WTC11 (cell line): ENCODE data around the gene ROMO1. TPM values are rescaled to one million over a fixed set of nuclear protein-coding genes. Genes with fewer than 3 reads are reported as not detected.

Source experiments
- ATAC-seq: fragments of 200-7000 bp; cut with Tn5 transposase; 2 replicates; pipeline ENCODE4 v1.10.0; 2021; ENCODE audit warnings: mild to moderate bottlenecking, moderate library complexity
- CTCF ChIA-PET: fragments of 300-600 bp; sonication (Branson Sonifier 250); formaldehyde crosslinking; loops from one replicate; lab custom pipeline; 2021; ENCODE audit warnings: antibody characterized with exemption; lab: Charles Lee
- POLR2A ChIA-PET: fragments of 350-600 bp; sonication (Branson Sonifier 250); formaldehyde crosslinking; loops from one replicate; lab custom pipeline; 2021; ENCODE audit warnings: antibody characterized with exemption; lab: Charles Lee
- DNase-seq: peaks from one replicate; pipeline ENCODE4 v3.0.0; 2021; ENCODE audit warnings: low spot score
- H3K27ac Mint-ChIP-seq: 2 replicates; pipeline ENCODE4 v1.8.0; 2021; ENCODE audit warnings: mixed read lengths
- H3K27me3 Mint-ChIP-seq: 2 replicates; pipeline ENCODE4 v1.8.0; 2021; ENCODE audit warnings: low read depth, mild to moderate bottlenecking, moderate library complexity, mixed read lengths
- H3K36me3 Mint-ChIP-seq: 2 replicates; pipeline ENCODE4 v1.8.0; 2021; ENCODE audit warnings: mixed read lengths
- H3K4me1 Mint-ChIP-seq: 2 replicates; pipeline ENCODE4 v1.8.0; 2022; ENCODE audit warnings: mixed read lengths
- H3K4me3 Mint-ChIP-seq: 2 replicates; pipeline ENCODE4 v1.8.0; 2021; ENCODE audit warnings: mild to moderate bottlenecking, moderate library complexity, mixed read lengths
- H3K9me3 Mint-ChIP-seq: 2 replicates; pipeline ENCODE4 v1.8.0; 2021; ENCODE audit warnings: mixed read lengths
- CREM ChIP-seq: sonication (generic); formaldehyde crosslinking; IDR thresholded peaks from 2 replicates; pipeline ENCODE4 v1.8.1; 2022; ENCODE audit warnings: mild to moderate bottlenecking, missing genetic modification reagents, moderate library complexity
- MAX ChIP-seq: sonication (generic); formaldehyde crosslinking; IDR thresholded peaks from 2 replicates; pipeline ENCODE4 v1.8.0; 2022; ENCODE audit warnings: mild to moderate bottlenecking, missing genetic modification reagents
- MYBL2 ChIP-seq: sonication (generic); formaldehyde crosslinking; IDR thresholded peaks from 2 replicates; pipeline ENCODE4 v1.8.1; 2023; ENCODE audit warnings: mild to moderate bottlenecking, moderate library complexity, missing genetic modification reagents
- SMAD3 ChIP-seq: sonication (generic); formaldehyde crosslinking; IDR thresholded peaks from 2 replicates; pipeline ENCODE4 v1.8.0; 2022; ENCODE audit warnings: missing genetic modification reagents, mild to moderate bottlenecking, borderline replicate concordance
- STAT6 ChIP-seq: sonication (generic); formaldehyde crosslinking; conservative IDR thresholded peaks from 2 replicates; pipeline ENCODE4 v1.8.1; 2023; ENCODE audit warnings: mild to moderate bottlenecking, low read depth, missing genetic modification reagents, moderate library complexity
- ZNF138 ChIP-seq: sonication (generic); formaldehyde crosslinking; conservative IDR thresholded peaks from 2 replicates; pipeline ENCODE4 v1.8.1; 2022; ENCODE audit warnings: mild to moderate bottlenecking, moderate library complexity, missing genetic modification reagents
- ZNF396 ChIP-seq: fragments of 250-450 bp; sonication (Bioruptor Pico); IDR thresholded peaks from 2 replicates; pipeline ENCODE4 v1.8.0; 2021; ENCODE audit warnings: mild to moderate bottlenecking, moderate library complexity, borderline replicate concordance
- ZSCAN18 ChIP-seq: fragments of 250-450 bp; sonication (Bioruptor Pico); IDR thresholded peaks from 2 replicates; pipeline ENCODE4 v2.1.2; 2022; ENCODE audit warnings: mild to moderate bottlenecking, moderate library complexity
- total RNA-seq: library from RNA; stranded (reverse); gene quantifications from 3 replicates; pipeline ENCODE4 v1.2.3, GENCODE V29; 2021
- TF ChIP-seq, protein P1 (sequence below): sonication (generic); formaldehyde crosslinking; IDR thresholded peaks from 2 replicates; pipeline ENCODE4 v1.8.1; 2023; ENCODE audit warnings: mild to moderate bottlenecking, moderate library complexity, missing genetic modification reagents
- TF ChIP-seq, protein P2 (sequence below): fragments of 250-450 bp; sonication (Bioruptor Pico); IDR thresholded peaks from 2 replicates; pipeline ENCODE4 v1.9.0; 2021; ENCODE audit warnings: mild to moderate bottlenecking, borderline replicate concordance
- TF ChIP-seq, protein P3 (sequence below): fragments of 250-450 bp; sonication (Bioruptor Pico); IDR thresholded peaks from 2 replicates; pipeline ENCODE4 v1.8.0; 2021; ENCODE audit warnings: mild to moderate bottlenecking
- TF ChIP-seq, protein P4 (sequence below): sonication (generic); formaldehyde crosslinking; IDR thresholded peaks from 2 replicates; pipeline ENCODE4 v1.8.0; 2023; ENCODE audit warnings: mild to moderate bottlenecking, missing genetic modification reagents

The ROMO1 gene
- total RNA-seq, 1 experiment from 2014 or later, result 213 TPM

DNA sequence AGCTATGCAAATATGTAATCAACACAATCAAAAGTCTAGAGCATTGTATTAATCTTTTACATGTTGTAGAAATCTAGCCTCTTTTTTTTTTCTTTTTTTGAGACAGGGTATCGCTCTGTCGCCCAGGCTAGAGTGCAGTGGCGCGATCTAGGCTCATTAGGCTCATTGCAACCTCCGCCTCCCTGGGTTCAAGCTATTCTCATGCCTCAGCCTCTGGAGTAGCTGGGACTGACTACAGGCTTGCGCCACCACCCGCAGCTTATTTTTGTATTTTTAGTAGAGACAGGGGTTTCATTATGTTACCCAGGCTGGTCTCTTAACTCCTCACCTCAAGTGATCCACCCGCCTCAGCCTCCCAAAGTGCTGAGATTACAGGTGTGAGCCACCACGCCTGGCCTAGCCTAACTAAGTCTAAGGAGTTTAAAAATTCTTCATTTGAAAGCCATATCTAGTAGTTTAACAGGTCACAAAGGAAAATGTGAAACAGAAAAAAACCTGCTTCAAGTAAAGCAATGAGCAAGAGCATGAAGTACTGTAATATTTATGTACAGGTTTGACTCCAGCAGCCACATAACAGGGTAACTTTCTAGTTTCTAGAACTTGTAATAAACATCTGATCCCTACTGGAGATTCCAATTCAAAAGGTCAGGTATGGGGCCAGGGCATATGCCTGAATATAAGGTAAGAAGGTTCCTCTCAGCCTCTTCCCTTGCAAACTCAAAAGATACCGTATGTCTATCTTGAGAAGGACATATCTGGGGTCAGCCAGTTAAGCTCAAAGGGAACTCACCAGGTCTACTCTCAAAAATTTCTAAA is 38.9 kb upstream of the ROMO1 start:
- Mint-ChIP-seq H3K4me1 (peaks cover 52% of the 10 kb centered on the region), H3K36me3 (no peaks in the 10 kb centered on the region; the same call in 1 of the 2 replicates), H3K27me3 (no peaks in the 10 kb centered on the region), H3K4me3 (peak overlapping the region; percentile 17; the same call in 1 of the 2 replicates), H3K9me3 (no peaks in the 10 kb centered on the region), H3K27ac (peak overlapping the region; percentile 86)
- no peak for TF ChIP-seq MYBL2 (CRISPR knock-in tag)
- TF ChIP-seq CREM (CRISPR knock-in tag), result no peak
- TF ChIP-seq, protein P1, sequence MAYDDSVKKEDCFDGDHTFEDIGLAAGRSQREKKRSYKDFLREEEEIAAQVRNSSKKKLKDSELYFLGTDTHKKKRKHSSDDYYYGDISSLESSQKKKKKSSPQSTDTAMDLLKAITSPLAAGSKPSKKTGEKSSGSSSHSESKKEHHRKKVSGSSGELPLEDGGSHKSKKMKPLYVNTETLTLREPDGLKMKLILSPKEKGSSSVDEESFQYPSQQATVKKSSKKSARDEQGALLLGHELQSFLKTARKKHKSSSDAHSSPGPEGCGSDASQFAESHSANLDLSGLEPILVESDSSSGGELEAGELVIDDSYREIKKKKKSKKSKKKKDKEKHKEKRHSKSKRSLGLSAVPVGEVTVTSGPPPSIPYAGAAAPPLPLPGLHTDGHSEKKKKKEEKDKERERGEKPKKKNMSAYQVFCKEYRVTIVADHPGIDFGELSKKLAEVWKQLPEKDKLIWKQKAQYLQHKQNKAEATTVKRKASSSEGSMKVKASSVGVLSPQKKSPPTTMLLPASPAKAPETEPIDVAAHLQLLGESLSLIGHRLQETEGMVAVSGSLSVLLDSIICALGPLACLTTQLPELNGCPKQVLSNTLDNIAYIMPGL (CRISPR knock-in tag), result no peak
- TF ChIP-seq STAT6 (CRISPR knock-in tag), result no peak
- TF ChIP-seq, protein P2, sequence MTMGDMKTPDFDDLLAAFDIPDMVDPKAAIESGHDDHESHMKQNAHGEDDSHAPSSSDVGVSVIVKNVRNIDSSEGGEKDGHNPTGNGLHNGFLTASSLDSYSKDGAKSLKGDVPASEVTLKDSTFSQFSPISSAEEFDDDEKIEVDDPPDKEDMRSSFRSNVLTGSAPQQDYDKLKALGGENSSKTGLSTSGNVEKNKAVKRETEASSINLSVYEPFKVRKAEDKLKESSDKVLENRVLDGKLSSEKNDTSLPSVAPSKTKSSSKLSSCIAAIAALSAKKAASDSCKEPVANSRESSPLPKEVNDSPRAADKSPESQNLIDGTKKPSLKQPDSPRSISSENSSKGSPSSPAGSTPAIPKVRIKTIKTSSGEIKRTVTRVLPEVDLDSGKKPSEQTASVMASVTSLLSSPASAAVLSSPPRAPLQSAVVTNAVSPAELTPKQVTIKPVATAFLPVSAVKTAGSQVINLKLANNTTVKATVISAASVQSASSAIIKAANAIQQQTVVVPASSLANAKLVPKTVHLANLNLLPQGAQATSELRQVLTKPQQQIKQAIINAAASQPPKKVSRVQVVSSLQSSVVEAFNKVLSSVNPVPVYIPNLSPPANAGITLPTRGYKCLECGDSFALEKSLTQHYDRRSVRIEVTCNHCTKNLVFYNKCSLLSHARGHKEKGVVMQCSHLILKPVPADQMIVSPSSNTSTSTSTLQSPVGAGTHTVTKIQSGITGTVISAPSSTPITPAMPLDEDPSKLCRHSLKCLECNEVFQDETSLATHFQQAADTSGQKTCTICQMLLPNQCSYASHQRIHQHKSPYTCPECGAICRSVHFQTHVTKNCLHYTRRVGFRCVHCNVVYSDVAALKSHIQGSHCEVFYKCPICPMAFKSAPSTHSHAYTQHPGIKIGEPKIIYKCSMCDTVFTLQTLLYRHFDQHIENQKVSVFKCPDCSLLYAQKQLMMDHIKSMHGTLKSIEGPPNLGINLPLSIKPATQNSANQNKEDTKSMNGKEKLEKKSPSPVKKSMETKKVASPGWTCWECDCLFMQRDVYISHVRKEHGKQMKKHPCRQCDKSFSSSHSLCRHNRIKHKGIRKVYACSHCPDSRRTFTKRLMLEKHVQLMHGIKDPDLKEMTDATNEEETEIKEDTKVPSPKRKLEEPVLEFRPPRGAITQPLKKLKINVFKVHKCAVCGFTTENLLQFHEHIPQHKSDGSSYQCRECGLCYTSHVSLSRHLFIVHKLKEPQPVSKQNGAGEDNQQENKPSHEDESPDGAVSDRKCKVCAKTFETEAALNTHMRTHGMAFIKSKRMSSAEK, result no peak
- TF ChIP-seq ZNF396, result no peak
- TF ChIP-seq ZNF138 (CRISPR knock-in tag), result no peak
- TF ChIP-seq, protein P3, sequence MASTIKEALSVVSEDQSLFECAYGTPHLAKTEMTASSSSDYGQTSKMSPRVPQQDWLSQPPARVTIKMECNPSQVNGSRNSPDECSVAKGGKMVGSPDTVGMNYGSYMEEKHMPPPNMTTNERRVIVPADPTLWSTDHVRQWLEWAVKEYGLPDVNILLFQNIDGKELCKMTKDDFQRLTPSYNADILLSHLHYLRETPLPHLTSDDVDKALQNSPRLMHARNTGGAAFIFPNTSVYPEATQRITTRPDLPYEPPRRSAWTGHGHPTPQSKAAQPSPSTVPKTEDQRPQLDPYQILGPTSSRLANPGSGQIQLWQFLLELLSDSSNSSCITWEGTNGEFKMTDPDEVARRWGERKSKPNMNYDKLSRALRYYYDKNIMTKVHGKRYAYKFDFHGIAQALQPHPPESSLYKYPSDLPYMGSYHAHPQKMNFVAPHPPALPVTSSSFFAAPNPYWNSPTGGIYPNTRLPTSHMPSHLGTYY, result no peak
- TF ChIP-seq, protein P4, sequence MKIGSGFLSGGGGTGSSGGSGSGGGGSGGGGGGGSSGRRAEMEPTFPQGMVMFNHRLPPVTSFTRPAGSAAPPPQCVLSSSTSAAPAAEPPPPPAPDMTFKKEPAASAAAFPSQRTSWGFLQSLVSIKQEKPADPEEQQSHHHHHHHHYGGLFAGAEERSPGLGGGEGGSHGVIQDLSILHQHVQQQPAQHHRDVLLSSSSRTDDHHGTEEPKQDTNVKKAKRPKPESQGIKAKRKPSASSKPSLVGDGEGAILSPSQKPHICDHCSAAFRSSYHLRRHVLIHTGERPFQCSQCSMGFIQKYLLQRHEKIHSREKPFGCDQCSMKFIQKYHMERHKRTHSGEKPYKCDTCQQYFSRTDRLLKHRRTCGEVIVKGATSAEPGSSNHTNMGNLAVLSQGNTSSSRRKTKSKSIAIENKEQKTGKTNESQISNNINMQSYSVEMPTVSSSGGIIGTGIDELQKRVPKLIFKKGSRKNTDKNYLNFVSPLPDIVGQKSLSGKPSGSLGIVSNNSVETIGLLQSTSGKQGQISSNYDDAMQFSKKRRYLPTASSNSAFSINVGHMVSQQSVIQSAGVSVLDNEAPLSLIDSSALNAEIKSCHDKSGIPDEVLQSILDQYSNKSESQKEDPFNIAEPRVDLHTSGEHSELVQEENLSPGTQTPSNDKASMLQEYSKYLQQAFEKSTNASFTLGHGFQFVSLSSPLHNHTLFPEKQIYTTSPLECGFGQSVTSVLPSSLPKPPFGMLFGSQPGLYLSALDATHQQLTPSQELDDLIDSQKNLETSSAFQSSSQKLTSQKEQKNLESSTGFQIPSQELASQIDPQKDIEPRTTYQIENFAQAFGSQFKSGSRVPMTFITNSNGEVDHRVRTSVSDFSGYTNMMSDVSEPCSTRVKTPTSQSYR (CRISPR knock-in tag), result no peak
- no peak for TF ChIP-seq MAX (CRISPR knock-in tag)
- no peak for TF ChIP-seq SMAD3 (CRISPR knock-in tag)
- TF ChIP-seq ZSCAN18 (CRISPR knock-in tag), result no peak
- no peak for ATAC-seq
- no peak for DNase-seq
- ChIA-PET CTCF (interaction anchor here (1.4 kb wide), 1 partner anchor 42 kb away, joined by 3 read pairs; no protein-coding TSS in a partner anchor), POLR2A (interaction anchor here (0.7 to 1.4 kb wide), 2 partner anchors 41 to 739 kb away, joined by 3 to 4 read pairs; no protein-coding TSS in a partner anchor)
